HepG2 (cell line): ENCODE results near the gene SERPINF2. TPM values are rescaled to one million over a fixed set of nuclear protein-coding genes. Genes with fewer than 3 reads are reported as not detected.

Source experiments
- ARID4A ChIP-seq: sonication (generic); formaldehyde crosslinking; IDR thresholded peaks from 2 replicates; pipeline ENCODE4 v1.5.0; 2020; ENCODE audit warnings: mild to moderate bottlenecking, missing genetic modification reagents, borderline replicate concordance
- ATF7 ChIP-seq, 2 experiments: fragments of 450-650 bp in 1 of 2; sonication (generic) in 1 of 2; formaldehyde crosslinking in 1 of 2; IDR thresholded peaks; 2 replicates each; pipeline versions ENCODE4 v1.4.0 to v1.6.1; 2016 to 2020; ENCODE audit warnings: antibody characterized with exemption in 1 of 2, mild to moderate bottlenecking in 1 of 2, missing genetic modification reagents in 1 of 2
- ELF4 ChIP-seq: sonication (generic); formaldehyde crosslinking; IDR thresholded peaks from 2 replicates; pipeline ENCODE4 v1.5.0; 2020; ENCODE audit warnings: missing genetic modification reagents, mild to moderate bottlenecking, moderate library complexity, borderline replicate concordance
- GATA4 ChIP-seq: sonication (generic); IDR thresholded peaks from 2 replicates; pipeline ENCODE4 v1.6.1; 2016; ENCODE audit warnings: antibody characterized with exemption, low read depth, borderline replicate concordance
- HNF1B ChIP-seq: sonication (generic); formaldehyde crosslinking; IDR thresholded peaks from 2 replicates; pipeline ENCODE4 v1.5.1; 2020; ENCODE audit warnings: mild to moderate bottlenecking, moderate library complexity, missing genetic modification reagents
- RERE ChIP-seq: IDR thresholded peaks from 2 replicates; pipeline ENCODE4 v1.6.1; 2016; ENCODE audit warnings: low read depth, missing genetic modification reagents, missing compliant biosample characterization
- TEAD3 ChIP-seq: optimal IDR thresholded peaks from 2 replicates; pipeline ENCODE3; 2016; ENCODE audit warnings: borderline replicate concordance
- TFDP2 ChIP-seq: sonication (generic); formaldehyde crosslinking; IDR thresholded peaks from 2 replicates; pipeline ENCODE4 v1.4.0; 2020; ENCODE audit warnings: missing genetic modification reagents
- ZNF18 ChIP-seq: sonication (generic); formaldehyde crosslinking; IDR thresholded peaks from 2 replicates; pipeline ENCODE4 v1.8.0; 2022; ENCODE audit warnings: mild to moderate bottlenecking, missing genetic modification reagents; ENCODE audit not compliant: insufficient replicate concordance
- ZNF333 ChIP-seq: sonication (generic); formaldehyde crosslinking; IDR thresholded peaks from 2 replicates; pipeline ENCODE4 v1.4.0; 2020; ENCODE audit warnings: mild to moderate bottlenecking, missing genetic modification reagents, borderline replicate concordance
- ZNF660 ChIP-seq: sonication (generic); formaldehyde crosslinking; IDR thresholded peaks from 2 replicates; pipeline ENCODE4 v1.5.1; 2020; ENCODE audit warnings: mild to moderate bottlenecking, low read depth, missing genetic modification reagents, borderline replicate concordance
- ZNF839 ChIP-seq: sonication (generic); formaldehyde crosslinking; IDR thresholded peaks from 2 replicates; pipeline ENCODE4 v1.4.0; 2020; ENCODE audit warnings: missing genetic modification reagents, mild to moderate bottlenecking, borderline replicate concordance
- ZSCAN12 ChIP-seq: sonication (generic); formaldehyde crosslinking; IDR thresholded peaks from 2 replicates; pipeline ENCODE4 v1.9.0; 2021; ENCODE audit warnings: mild to moderate bottlenecking, missing genetic modification reagents
- polyA plus RNA-seq, 8 experiments: library from polyadenylated mRNA; depleted of rRNA in 3 of 8; stranded (reverse) in 7 of 8; unstranded in 1 of 8; fragments of >200 nt; fragmentation: Illumina TruSeq in 4 of 8; extraction: Trizol in 4 of 8; gene quantifications; 2 replicates each; pipeline versions ENCODE4 v1.2.1 to v1.2.3, GENCODE V29; 2011 to 2016; ENCODE audit warnings: low read depth in 4 of 8, missing spikeins in 1 of 8, mixed read lengths in 1 of 8; ENCODE audit not compliant: insufficient read depth in 1 of 8
- total RNA-seq, 5 experiments: library from RNA; depleted of rRNA; stranded (reverse); fragments of >200 nt; fragmentation: Illumina TruSeq; extraction: Trizol; gene quantifications; 2 replicates each; pipeline ENCODE4 v1.2.3, GENCODE V29; 2016; ENCODE audit warnings: low read depth in 1 of 5

Gene SERPINF2
- total and polyA plus RNA-seq, 2 of the 13 experiments (the other 11 are each of a cell fraction or from before 2014, with no cell fraction given), result 309 to 548 TPM

- TF ChIP-seq HNF1B (CRISPR knock-in tag), result 0 out of 2 replicates have a peak, but pooled peaks have one; percentile 32
- no peak for TF ChIP-seq ZNF18 (CRISPR knock-in tag)
- TF ChIP-seq ATF7 (IDR thresholded peaks at IDR 0.05), result no peak
- no peak for TF ChIP-seq ATF7 (CRISPR knock-in tag; IDR thresholded peaks at IDR 0.05)
- no peak for TF ChIP-seq RERE (CRISPR knock-in tag)
- 0 out of 2 replicates have a peak, but pooled peaks have one; percentile 48 for TF ChIP-seq ZNF333 (CRISPR knock-in tag)
- TF ChIP-seq ZNF839 (CRISPR knock-in tag), result no peak
- no peak for TF ChIP-seq TFDP2 (CRISPR knock-in tag)
- TF ChIP-seq TEAD3, result peak; percentile 97
- no peak for TF ChIP-seq ELF4
- no peak for TF ChIP-seq ZSCAN12 (CRISPR knock-in tag)
- TF ChIP-seq ZNF660, result no peak
- peak; percentile 70 for TF ChIP-seq ARID4A (CRISPR knock-in tag)
- no peak for TF ChIP-seq GATA4
Measured at GRCh38 chr17:1769822-1770477, 27.3 kb downstream of the SERPINF2 start (continued).
